H1 (cell line): ENCODE data around the gene BHLHE23. TPM values are rescaled to one million over a fixed set of nuclear protein-coding genes. Genes with fewer than 3 reads are reported as not detected.

ENCODE experiments used
- CBX5 ChIP-seq: fragments of 300-800, 300-1000 bp; sonication (generic); IDR thresholded peaks from 2 replicates; pipeline ENCODE4 v1.7.1; 2016; ENCODE audit warnings: antibody characterized with exemption, low read length, low read depth
- CHD2 ChIP-seq: IDR thresholded peaks from 2 replicates; pipeline ENCODE4 v1.6.1; 2012; ENCODE audit warnings: low read length, improper control_type of control experiment
- CHD7 ChIP-seq: fragments of 300-600 bp; sonication (generic); IDR thresholded peaks from 2 replicates; pipeline ENCODE4 v1.7.1; 2012; ENCODE audit warnings: low read length, moderate library complexity, mild to moderate bottlenecking, inconsistent platforms; ENCODE audit not compliant: insufficient replicate concordance
- EP300 ChIP-seq, 2 experiments: IDR thresholded peaks; 1 replicate in 1 of 2; 2 replicates in 1 of 2; pipeline ENCODE4 v1.6.1; 2011 to 2012; ENCODE audit warnings: low read depth in 2 of 2, low read length in 2 of 2, mild to moderate bottlenecking in 2 of 2, borderline replicate concordance in 1 of 2, inconsistent platforms in 1 of 2, moderate library complexity in 1 of 2
- HDAC6 ChIP-seq: IDR thresholded peaks from one replicate; pipeline ENCODE4 v1.7.1; 2012; ENCODE audit warnings: low read depth, mild to moderate bottlenecking, inconsistent platforms, low read length, moderate library complexity
- JUND ChIP-seq: IDR thresholded peaks from 2 replicates; pipeline ENCODE4 v1.6.1; 2011; ENCODE audit warnings: mild to moderate bottlenecking, improper control_type of control experiment, low read length
- KDM5A ChIP-seq: fragments of 200-600 bp; IDR thresholded peaks from 2 replicates; pipeline ENCODE4 v1.7.1; 2012; ENCODE audit warnings: mild to moderate bottlenecking, low read length, inconsistent platforms, mixed read lengths
- RXRA ChIP-seq: IDR thresholded peaks from 2 replicates; pipeline ENCODE4 v1.6.1; 2011; ENCODE audit warnings: low read depth, mild to moderate bottlenecking, low read length, moderate library complexity; ENCODE audit not compliant: insufficient read depth
- SRF ChIP-seq: IDR thresholded peaks from 2 replicates; pipeline ENCODE4 v1.6.1; 2011; ENCODE audit warnings: mild to moderate bottlenecking, low read depth, low read length, moderate library complexity
- polyA plus RNA-seq, 7 experiments: library from polyadenylated mRNA; depleted of rRNA in 3 of 7; stranded (reverse) in 5 of 7; unstranded in 2 of 7; fragments of >200 nt in 5 of 7; fragments of 200-250 nt in 2 of 7; gene quantifications; 1 replicate in 5 of 7; 2 replicates in 1 of 7; 4 replicates in 1 of 7; pipeline versions ENCODE4 v1.2.1 to v1.2.3, GENCODE V29; 2011 to 2013; ENCODE audit warnings: missing spikeins in 2 of 7, mixed read lengths in 2 of 7
- total RNA-seq: library from RNA; stranded (reverse); fragmentation: NEBNext Ultra II Directional; extraction: Animal tissue kit (Norgen Biotek cat#: 25700); gene quantifications from 2 replicates; pipeline ENCODE4 v1.2.1, GENCODE V29; 2021

Gene BHLHE23
- total and polyA plus RNA-seq, 2 of the 8 experiments (the other 6 are each of a cell fraction or from before 2014, with no cell fraction given), result 0.47 TPM; not detected in 1

GRCh38 chr20:62976886-62977285 lies 29.9 kb downstream of the BHLHE23 start (continued):
- no peak for TF ChIP-seq CHD2
- TF ChIP-seq RXRA, result no peak
- no peak for TF ChIP-seq SRF
- TF ChIP-seq JUND, result no peak
- TF ChIP-seq CHD7, result no peak
- TF ChIP-seq HDAC6, result no peak
- TF ChIP-seq KDM5A, result no peak
- no peak for TF ChIP-seq CBX5
- TF ChIP-seq EP300 (IDR thresholded peaks at IDR 0.05; ENCODE audit: borderline replicate concordance in 1 of 2, low read depth in 2 of 2, low read length in 2 of 2), result no peak
